Measurements from ENCODE around the gene ZNF350.
"Not testable (repeated sequence)": the region's sequence is repeated elsewhere in the genome, so short reads cannot be mapped to it uniquely, and the experiment has no call there.

The ZNF350 gene

DNA sequence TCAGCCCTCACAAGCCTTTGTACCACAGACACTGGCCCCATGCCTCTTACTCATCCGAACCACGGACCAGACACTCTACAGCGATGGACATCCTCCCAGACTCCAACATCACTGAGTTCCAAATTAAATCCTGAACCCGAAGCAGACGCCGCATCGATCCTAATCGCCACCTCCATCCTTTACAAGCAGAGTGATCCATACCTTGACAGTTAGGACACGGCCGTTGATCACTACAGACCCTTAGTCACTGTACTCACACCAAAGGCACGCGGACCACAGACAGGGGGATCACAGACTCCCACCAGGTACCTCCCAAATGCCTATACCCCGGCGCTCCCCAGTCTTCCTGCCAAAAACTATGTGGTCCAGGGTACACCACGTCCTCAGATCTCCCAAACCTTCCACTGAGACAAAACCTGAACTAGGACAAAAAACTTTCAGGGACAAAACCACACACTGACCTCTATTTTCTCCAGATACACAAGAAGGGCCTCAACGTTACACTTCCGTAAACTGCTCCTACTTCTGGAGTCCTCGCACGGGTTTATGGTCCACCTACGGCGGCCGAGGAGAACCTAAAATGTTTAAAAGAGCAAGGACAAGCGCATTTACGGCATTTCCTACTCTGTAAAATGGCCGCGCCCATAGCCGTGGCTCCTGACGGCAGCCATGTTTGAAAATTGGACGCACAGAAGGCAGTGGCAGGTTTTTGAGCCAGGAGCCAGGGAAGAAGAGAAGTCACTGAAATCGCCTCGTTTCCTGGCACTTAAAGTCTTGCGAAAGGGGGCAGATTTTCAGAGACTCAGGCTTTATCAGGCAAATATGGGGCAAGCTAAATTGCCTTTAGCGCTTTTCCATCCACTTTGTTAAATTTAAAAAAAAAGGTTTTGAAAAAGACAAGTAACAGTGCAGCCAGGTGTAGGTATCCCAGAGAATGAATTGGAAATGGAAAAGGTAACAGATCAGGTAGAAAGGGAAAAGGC lies at the start of gene ZNF350:
ZNF350 (minus strand) TSS at position 532 of the 983 bp plus-strand sequence. CDS start 12,480 bp downstream, outside the sequence.
- peak within 1 kb of the TSS; percentile 97 for H3K4me3 ChIP-seq (ENCODE audit: low read length)
- H3K36me3 ChIP-seq (ENCODE audit: control insufficient read depth, insufficient read depth, low read length), result no peaks in the 10 kb centered on the region
- H3K27me3 ChIP-seq (ENCODE audit: control insufficient read depth, insufficient read depth, low read length), result no peaks in the 10 kb centered on the region
- H3K27ac ChIP-seq (ENCODE audit: low read depth, low read length), result peak within 1 kb of the TSS; percentile 51
- peak within 1 kb of the TSS; percentile 92 for H3K9ac ChIP-seq (ENCODE audit: low read length)
- H3K4me1 ChIP-seq (ENCODE audit: control insufficient read depth, insufficient read depth, low read length), result no peaks in the 10 kb centered on the region

DNA sequence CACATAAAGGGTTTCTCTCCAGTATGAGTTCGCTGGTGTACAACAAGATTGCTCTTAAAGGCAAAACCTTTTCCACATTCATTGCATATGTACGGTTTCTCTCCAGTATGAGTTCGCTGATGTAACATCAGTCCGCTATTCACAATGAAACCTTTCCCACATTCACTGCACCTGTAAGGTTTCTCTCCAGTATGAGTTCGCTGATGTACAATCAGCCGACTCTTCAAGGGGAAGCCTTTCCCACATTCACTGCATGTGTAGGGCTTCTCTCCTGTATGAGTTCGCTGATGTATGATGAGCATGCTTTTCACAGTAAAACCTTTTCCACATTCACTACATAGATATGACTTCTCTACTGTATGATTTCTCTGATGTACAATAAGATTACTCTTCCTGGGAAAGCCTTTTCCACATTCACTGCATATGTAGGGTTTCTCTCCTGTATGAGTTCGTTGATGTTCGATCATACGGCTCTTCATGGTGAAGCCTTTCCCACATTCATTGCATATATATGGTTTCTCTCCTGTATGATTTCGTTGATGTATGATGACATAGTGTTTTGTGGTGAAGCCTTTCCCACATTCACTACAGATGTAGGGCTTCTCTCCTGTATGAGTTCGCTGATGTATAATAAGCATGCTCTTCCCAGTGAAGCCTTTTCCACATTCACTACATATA lies 47.5 kb upstream of the ZNF350 start:
- Histone ChIP-seq H3K4me1 (ENCODE audit: control insufficient read depth, insufficient read depth, low read length) (no peaks in the 10 kb centered on the region), H3K4me3 (ENCODE audit: low read length) (peak overlapping the region; percentile 22), H3K27me3 (ENCODE audit: control insufficient read depth, insufficient read depth, low read length) (no peaks in the 10 kb centered on the region), H3K9ac (ENCODE audit: low read length) (no peak overlapping the region), H3K36me3 (ENCODE audit: control insufficient read depth, insufficient read depth, low read length) (peaks cover 42% of the 10 kb centered on the region), H3K27ac (ENCODE audit: low read depth, low read length) (no peak overlapping the region)

DNA sequence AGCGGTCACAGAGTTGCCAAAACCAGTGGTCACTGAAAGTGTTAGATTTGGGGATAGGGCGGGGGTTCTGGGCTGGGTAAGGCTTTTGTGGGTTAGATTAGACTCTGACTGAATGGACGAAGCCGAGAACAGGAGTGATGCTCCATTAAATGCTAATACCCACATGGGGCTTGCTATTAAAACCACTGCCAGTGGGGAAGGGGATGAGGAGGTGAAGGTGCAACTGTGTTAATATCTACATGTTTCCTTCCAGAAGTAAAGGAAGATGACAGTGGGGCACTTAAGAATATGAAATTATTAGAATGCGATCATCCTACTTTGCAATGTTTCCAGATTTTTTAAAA lies 42.1 kb upstream of the ZNF350 start:
- H3K36me3 ChIP-seq (ENCODE audit: control insufficient read depth, insufficient read depth, low read length), result peaks cover 9% of the 10 kb centered on the region
- H3K27me3 ChIP-seq (ENCODE audit: control insufficient read depth, insufficient read depth, low read length), result no peaks in the 10 kb centered on the region
- H3K27ac ChIP-seq (ENCODE audit: low read depth, low read length), result peak overlapping the region; percentile 84
- H3K4me3 ChIP-seq (ENCODE audit: low read length), result peak overlapping the region; percentile 80
- no peak overlapping the region for H3K9ac ChIP-seq (ENCODE audit: low read length)
- peaks cover 10% of the 10 kb centered on the region for H3K4me1 ChIP-seq (ENCODE audit: control insufficient read depth, insufficient read depth, low read length)

DNA sequence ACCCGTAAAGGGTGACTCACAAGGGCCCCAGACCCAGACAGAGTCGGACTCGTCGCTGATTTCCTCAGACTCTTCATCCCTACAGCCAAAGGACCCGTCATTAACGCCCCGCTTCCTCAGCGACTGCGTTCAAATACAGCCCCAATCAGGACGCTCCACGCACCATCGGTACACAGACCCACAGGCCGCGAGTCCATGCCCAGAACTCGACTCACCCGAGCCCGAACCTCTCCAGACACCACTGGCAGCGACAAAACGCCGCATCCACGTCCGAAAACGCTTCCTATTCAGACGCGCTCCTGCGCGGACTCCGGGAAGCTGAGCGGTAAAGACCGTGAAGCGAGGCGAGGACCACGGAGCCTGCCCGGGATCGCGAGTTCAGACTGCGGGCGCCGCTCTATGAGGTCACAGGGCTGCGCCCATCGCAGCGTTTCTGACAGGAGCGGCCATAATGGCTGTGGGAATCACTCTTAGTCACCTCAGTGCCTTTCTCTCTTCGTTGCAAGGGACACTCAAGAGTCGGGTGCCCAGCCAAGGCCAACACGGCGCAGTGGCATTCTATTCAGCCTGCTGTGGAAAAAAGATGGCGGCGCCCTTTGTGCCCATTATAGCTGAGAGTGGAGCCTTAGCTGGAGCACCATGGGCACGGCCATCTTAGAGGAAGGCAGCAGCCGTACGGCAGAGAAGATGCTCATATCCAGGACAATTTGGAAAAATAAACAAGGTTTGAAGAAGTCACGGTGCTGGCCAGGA lies 41.6 kb upstream of the ZNF350 start, which contains the start of gene ZNF614:
ZNF614 (minus strand) TSS at position 353 of the 753 bp plus-strand sequence. CDS start 2,634 bp downstream, outside the sequence.
- Histone ChIP-seq H3K9ac (ENCODE audit: low read length) (peak within 1 kb of the TSS; percentile 93), H3K36me3 (ENCODE audit: control insufficient read depth, insufficient read depth, low read length) (peaks cover 15% of the 10 kb centered on the region), H3K27me3 (ENCODE audit: control insufficient read depth, insufficient read depth, low read length) (no peaks in the 10 kb centered on the region), H3K27ac (ENCODE audit: low read depth, low read length) (peak within 1 kb of the TSS; percentile 84), H3K4me3 (ENCODE audit: low read length) (peak within 1 kb of the TSS; percentile 80), H3K4me1 (ENCODE audit: control insufficient read depth, insufficient read depth, low read length) (peaks cover 10% of the 10 kb centered on the region)

DNA sequence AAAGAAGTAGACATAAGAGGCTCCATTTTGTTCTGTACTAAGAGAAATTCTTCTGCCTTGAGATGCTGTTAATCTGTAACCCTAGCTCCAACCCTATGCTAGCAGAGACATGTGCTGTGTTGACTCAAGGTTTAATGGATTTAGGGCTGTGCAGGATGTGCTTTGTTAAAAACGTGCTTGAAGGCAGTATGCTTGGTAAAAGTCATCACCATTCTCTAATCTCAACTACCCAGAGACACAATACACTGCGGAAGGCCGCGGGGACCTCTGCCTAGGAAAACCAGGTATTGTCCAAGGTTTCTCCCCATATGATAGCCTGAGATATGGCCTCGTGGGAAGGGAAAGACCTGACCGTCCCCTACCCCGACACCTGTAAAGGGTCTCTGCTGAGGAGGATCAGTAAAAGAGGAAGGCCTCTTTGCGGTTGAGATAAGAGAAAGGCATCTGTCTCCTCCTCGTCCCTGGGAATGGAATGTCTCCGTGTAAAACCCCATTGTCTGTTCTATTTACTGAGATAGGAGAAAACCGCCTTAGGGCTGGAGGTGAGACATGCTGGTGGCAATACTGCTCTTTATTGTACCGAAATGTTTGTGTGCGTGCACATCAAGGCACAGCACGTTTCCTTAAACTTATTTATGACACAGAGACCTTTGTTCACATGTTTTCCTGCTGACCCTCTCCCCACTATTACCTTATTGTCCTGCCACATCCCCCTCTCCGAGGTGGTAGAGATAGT lies 39.8 kb upstream of the ZNF350 start:
- not testable (repeated sequence) for H3K27me3 ChIP-seq (ENCODE audit: control insufficient read depth, insufficient read depth, low read length); H3K4me3 ChIP-seq (ENCODE audit: low read length); H3K27ac ChIP-seq (ENCODE audit: low read depth, low read length); H3K9ac ChIP-seq (ENCODE audit: low read length); H3K4me1 ChIP-seq (ENCODE audit: control insufficient read depth, insufficient read depth, low read length)
- H3K36me3 ChIP-seq (ENCODE audit: control insufficient read depth, insufficient read depth, low read length), result peaks cover 22% of the 10 kb centered on the region

DNA sequence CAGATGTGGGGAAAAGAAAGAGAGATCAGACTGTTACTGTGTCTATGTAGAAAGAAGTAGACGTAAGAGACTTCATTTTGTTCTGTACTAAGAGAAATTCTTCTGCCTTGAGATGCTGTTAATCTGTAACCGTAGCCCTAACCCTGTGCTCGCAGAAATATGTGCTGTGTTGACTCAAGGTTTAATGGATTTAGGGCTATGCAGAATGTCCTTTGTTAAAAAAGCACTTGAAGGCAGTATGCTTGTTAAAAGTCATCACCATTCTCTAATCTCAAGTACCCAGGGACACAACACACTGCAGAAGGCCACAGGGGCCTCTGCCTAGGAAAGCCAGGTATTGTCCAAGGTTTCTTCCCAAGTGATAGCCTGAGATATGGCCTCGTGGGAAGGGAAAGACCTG lies 37.8 kb upstream of the ZNF350 start:
- peaks cover 39% of the 10 kb centered on the region for H3K36me3 ChIP-seq (ENCODE audit: control insufficient read depth, insufficient read depth, low read length)
- H3K4me3 ChIP-seq (ENCODE audit: low read length), result not testable (repeated sequence)

DNA sequence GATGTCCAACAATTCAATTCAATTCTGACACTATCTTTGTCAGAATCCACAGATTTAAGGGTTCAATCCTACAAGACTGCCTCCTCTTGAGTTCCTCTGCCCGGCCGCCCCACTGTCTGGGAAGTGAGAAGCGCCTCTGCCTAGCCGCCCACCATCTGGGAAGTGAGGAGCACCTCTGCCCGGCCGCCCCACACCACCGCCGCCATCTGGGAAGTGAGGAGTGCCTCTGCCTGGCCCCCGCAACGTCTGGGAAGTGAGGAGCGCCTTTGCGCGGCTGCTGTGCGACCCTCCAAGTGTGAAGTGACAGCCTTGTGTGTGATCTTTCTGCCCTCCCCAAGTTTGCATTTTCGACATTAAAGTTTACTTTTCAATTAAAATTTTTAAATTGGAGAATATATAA lies 35.6 kb upstream of the ZNF350 start:
- H3K36me3 ChIP-seq (ENCODE audit: control insufficient read depth, insufficient read depth, low read length), result peaks cover 50% of the 10 kb centered on the region
- no peak overlapping the region for H3K4me3 ChIP-seq (ENCODE audit: low read length)
- H3K27ac ChIP-seq (ENCODE audit: low read depth, low read length), result no peak overlapping the region
- no peaks in the 10 kb centered on the region for H3K27me3 ChIP-seq (ENCODE audit: control insufficient read depth, insufficient read depth, low read length)
- peaks cover 3% of the 10 kb centered on the region for H3K4me1 ChIP-seq (ENCODE audit: control insufficient read depth, insufficient read depth, low read length)
- no peak overlapping the region for H3K9ac ChIP-seq (ENCODE audit: low read length)

More for the DNA sequence above, 37.8 kb upstream of the ZNF350 start:
- H3K4me1 ChIP-seq (ENCODE audit: control insufficient read depth, insufficient read depth, low read length); H3K9ac ChIP-seq (ENCODE audit: low read length); H3K27ac ChIP-seq (ENCODE audit: low read depth, low read length); H3K27me3 ChIP-seq (ENCODE audit: control insufficient read depth, insufficient read depth, low read length): not testable (repeated sequence)

DNA sequence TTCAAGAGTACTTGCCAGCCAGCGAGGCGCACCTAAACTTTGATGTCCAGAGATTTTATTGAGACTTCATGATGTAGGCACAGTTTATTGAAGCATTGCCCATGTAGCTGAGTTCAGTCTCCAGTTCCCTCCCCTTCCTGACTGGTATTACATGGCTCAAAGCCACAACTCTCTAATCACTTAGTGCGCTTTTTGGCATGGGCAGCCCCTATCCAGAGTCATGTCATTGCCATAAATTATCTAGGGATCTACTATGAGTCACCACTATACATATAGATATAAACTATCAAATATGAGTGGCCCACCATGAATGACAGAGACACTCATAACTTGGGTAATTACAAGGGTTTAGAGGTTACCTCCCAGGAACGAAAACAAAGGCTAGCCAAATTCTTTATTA lies 33.9 kb upstream of the ZNF350 start:
- H3K4me3 ChIP-seq (ENCODE audit: low read length), result no peak overlapping the region
- no peak overlapping the region for H3K27ac ChIP-seq (ENCODE audit: low read depth, low read length)
- no peaks in the 10 kb centered on the region for H3K4me1 ChIP-seq (ENCODE audit: control insufficient read depth, insufficient read depth, low read length)
- H3K27me3 ChIP-seq (ENCODE audit: control insufficient read depth, insufficient read depth, low read length), result no peaks in the 10 kb centered on the region
- H3K9ac ChIP-seq (ENCODE audit: low read length), result no peak overlapping the region
- peaks cover 63% of the 10 kb centered on the region for H3K36me3 ChIP-seq (ENCODE audit: control insufficient read depth, insufficient read depth, low read length)

DNA sequence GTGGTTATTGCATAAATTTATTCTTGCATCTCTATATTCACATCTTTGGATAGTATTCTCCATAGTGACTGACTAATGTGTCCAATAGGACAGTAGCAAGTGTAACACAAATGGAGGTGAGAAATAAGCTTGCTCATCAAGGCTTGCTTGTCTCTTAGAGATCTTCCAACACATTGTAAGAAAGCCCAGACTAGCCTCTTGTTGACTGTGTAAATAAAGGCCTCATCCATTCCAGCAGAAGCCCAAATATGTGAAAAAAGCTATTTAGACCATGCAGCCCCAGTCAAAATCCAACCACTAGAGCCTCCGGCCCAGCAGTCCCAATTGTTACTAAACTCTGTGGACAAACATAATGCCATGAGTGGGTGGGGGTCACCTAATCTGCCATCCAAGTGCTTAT lies 24.0 kb upstream of the ZNF350 start:
- no peaks in the 10 kb centered on the region for H3K4me1 ChIP-seq (ENCODE audit: control insufficient read depth, insufficient read depth, low read length)
- H3K4me3 ChIP-seq (ENCODE audit: low read length), result no peak overlapping the region
- H3K27me3 ChIP-seq (ENCODE audit: control insufficient read depth, insufficient read depth, low read length), result no peaks in the 10 kb centered on the region
- H3K27ac ChIP-seq (ENCODE audit: low read depth, low read length), result no peak overlapping the region
- peaks cover 5% of the 10 kb centered on the region for H3K36me3 ChIP-seq (ENCODE audit: control insufficient read depth, insufficient read depth, low read length)
- no peak overlapping the region for H3K9ac ChIP-seq (ENCODE audit: low read length)

DNA sequence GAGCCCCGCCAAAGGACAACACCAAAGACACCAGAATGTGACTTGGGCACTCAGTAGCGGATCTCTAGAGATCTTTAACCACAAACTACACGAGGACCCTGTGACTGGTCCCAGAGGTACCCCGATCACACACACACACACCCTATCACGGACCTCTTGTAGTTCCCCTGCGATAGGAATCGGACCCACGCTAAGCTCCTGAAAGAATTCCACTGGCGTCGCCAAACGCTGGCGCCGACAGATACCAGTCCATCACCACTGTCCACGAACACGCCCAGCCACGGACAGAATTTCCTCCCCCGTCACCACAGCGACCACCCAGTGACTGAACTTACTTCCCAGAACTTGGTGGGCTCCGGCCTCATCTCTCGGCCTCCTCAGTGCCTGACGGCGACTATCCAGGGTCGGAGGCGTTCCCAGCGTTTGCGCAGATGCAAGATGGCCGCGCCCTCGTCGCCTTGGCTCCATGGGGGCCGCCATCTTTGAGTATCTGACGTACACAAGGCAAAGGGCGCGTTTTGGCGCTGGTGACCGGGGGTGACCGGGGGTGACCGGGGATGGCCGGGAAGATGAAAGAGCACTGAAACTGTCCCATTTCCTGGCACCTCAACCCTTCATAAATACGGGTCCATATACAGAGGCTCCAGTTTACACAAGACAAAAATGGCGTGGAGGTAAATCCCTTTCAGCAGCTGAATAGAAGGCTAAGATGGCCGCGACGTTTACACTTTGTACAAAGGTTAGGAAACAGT lies 21.3 kb upstream of the ZNF350 start, which contains the start of gene ZNF615:
ZNF615 (minus strand) TSS at position 406 of the 752 bp plus-strand sequence. CDS start 4,500 bp downstream, outside the sequence.
- peak within 1 kb of the TSS; percentile 83 for H3K9ac ChIP-seq (ENCODE audit: low read length)
- no peaks in the 10 kb centered on the region for H3K27me3 ChIP-seq (ENCODE audit: control insufficient read depth, insufficient read depth, low read length)
- peak within 1 kb of the TSS; percentile 83 for H3K4me3 ChIP-seq (ENCODE audit: low read length)
- no peaks in the 10 kb centered on the region for H3K4me1 ChIP-seq (ENCODE audit: control insufficient read depth, insufficient read depth, low read length)
- H3K36me3 ChIP-seq (ENCODE audit: control insufficient read depth, insufficient read depth, low read length), result peaks cover 5% of the 10 kb centered on the region
- H3K27ac ChIP-seq (ENCODE audit: low read depth, low read length), result peak within 1 kb of the TSS; percentile 92

DNA sequence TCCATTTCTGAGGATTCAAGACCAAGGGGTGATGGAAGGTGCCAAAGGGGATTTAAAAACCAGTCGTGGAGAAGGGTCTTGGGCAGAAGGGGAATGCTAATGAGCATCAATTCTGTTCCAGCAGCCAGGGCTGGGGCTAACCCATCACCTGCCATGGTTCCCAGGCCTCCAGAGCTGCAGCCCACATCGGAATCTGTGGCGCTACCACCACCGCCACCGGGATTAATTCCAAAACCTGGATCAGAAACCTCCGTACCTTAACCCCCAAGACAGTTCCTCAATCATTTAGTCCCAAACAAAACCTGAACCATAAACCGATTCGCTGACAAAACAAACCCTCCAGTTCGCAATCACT lies 20.8 kb upstream of the ZNF350 start:
- Histone ChIP-seq H3K4me3 (ENCODE audit: low read length) (peak overlapping the region; percentile 83), H3K27me3 (ENCODE audit: control insufficient read depth, insufficient read depth, low read length) (no peaks in the 10 kb centered on the region), H3K9ac (ENCODE audit: low read length) (peak overlapping the region; percentile 63), H3K27ac (ENCODE audit: low read depth, low read length) (peak overlapping the region; percentile 92), H3K4me1 (ENCODE audit: control insufficient read depth, insufficient read depth, low read length) (no peaks in the 10 kb centered on the region), H3K36me3 (ENCODE audit: control insufficient read depth, insufficient read depth, low read length) (peaks cover 3% of the 10 kb centered on the region)

Measured in rectal smooth muscle tissue (tissue), 1 donor.